ENCODE results near the gene TKTL1. TPM values are rescaled to one million over a fixed set of nuclear protein-coding genes. Genes with fewer than 3 reads are reported as not detected.

The TKTL1 gene, protein sequence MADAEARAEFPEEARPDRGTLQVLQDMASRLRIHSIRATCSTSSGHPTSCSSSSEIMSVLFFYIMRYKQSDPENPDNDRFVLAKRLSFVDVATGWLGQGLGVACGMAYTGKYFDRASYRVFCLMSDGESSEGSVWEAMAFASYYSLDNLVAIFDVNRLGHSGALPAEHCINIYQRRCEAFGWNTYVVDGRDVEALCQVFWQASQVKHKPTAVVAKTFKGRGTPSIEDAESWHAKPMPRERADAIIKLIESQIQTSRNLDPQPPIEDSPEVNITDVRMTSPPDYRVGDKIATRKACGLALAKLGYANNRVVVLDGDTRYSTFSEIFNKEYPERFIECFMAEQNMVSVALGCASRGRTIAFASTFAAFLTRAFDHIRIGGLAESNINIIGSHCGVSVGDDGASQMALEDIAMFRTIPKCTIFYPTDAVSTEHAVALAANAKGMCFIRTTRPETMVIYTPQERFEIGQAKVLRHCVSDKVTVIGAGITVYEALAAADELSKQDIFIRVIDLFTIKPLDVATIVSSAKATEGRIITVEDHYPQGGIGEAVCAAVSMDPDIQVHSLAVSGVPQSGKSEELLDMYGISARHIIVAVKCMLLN
- not detected in 2 replicates for total RNA-seq

DNA sequence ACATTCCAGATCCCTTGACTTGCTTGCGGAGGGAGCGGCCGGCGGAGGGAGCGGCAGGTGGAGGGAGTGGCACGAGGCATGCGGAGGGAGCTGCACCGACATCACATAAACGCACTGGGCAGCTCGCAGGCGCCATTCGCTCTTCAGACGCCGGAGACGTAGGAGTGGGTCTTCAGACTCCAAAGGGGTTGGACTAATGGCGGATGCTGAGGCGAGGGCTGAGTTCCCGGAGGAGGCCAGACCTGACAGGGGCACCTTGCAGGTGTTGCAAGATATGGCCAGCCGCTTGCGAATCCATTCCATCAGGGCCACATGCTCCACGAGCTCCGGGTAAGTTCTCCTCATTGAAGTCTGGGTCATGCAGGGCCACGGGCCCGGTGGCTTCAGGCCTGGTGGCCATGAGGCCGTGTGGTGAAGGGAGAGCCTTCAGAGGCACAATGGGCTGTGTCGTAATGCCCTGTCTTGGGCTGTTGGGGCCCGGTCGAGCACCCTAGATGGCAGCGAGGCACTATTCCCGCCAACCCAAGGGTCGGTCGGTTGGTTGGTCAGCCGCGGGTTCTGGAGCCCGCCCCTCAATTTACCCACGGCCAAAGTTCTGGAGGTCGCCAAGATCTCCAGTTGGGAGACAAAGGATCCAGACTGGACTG lies at the start of gene TKTL1:
Gene TKTL1 (plus strand): TSS at position 132 of the 647 bp plus-strand sequence. CDS start 65 bp downstream, at position 197.

DNA sequence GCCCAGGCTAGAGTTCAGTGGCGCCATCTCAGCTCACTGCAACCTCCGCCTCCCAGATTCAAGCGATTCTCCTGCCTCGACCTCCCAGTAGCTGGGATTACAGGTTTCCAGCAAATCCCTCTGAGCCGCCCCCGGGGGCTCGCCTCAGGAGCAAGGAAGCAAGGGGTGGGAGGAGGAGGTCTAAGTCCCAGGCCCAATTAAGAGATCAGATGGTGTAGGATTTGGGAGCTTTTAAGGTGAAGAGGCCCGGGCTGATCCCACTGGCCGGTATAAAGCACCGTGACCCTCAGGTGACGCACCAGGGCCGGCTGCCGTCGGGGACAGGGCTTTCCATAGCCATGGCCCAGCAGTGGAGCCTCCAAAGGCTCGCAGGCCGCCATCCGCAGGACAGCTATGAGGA lies 38.3 kb upstream of the TKTL1 start, which contains the start of gene OPN1MW3:
Gene OPN1MW3 (plus strand): TSS at position 301 of the 400 bp plus-strand sequence. CDS start 38 bp downstream, at position 339.

DNA sequence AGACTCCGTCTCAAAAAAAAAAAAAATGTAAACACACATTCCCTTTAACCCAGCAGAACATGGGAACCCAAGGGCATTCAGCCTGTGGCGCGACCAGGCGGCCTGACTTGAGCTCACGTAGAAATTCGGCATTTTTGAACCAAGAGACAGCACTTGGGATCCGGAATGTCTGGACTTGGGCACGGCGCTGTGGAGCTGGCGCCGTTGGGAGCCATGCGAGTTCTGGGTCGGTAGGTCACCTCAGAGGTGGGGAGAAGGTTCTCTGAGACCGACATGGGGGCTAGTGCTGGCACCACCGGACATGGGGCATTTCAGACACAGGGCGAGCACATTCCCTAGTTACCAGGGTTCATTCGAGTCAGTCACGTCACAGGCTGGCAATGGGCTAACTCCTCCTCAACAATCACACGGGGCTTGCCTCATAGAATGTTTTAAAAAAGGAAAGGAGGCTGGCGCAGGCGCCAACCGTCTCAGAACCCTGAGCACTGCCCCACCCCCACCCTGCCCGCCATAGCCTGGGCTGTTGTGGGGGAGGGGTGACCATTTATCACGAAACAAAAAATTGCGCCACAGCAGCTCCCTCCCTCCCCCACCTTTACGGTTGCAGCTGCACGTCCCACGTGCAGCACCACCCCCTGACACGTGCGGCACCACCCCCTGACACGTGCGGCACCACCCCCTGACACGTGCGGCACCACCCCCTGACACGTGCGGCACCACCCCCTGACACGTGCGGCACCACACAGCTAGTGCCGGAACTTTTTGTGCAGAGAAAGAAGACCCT lies 612 bp upstream of the TKTL1 start, which contains the start of gene TEX28:
Gene TEX28 (minus strand): TSS at position 334 of the 784 bp plus-strand sequence. CDS start 3,007 bp downstream, outside the sequence.

DNA sequence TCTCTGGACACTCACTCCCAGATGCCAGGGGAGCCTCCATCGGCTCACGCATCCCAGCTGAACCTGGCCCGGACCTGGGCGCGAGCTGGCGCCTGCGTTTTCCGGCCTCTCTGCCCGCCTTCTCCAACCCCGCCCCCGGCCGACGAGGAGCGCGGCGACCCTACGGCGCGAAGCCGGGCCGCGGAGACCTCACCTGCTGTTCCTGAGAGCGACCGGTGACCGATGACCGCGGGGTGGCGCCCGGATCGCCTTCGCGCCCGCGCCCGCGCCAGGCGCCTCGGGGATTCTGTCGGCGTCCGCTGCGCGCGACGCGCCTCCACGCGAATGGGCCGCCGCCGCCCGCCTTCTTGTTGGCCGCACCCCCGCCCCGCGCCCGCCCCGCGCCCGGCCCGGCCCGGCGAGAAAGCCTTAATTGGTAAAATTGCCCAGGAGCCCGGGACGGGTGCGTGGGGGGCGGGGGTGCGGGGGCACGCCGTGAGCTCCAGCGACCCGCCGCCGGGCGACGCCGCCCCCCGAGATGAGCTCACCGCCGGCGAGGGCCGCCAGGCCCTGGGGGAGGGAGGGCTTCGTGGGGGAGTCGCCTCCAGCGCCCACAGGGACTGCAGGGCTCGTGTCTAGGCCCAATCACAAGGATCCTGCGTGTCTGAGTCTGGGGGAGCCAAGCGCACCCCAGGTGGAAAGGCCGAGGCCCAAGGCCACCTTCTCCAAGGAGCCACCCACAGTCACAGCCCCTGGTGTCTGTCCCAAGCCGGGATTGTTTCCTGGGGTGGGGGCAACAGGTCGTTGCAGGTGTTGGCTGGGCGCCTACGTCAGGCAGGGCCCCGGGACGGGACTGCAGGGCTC lies 78.9 kb downstream of the TKTL1 start, which contains the start of gene FLNA:
Gene FLNA (minus strand): TSS at position 322 of the 843 bp plus-strand sequence. CDS start 3,389 bp downstream, outside the sequence.

DNA sequence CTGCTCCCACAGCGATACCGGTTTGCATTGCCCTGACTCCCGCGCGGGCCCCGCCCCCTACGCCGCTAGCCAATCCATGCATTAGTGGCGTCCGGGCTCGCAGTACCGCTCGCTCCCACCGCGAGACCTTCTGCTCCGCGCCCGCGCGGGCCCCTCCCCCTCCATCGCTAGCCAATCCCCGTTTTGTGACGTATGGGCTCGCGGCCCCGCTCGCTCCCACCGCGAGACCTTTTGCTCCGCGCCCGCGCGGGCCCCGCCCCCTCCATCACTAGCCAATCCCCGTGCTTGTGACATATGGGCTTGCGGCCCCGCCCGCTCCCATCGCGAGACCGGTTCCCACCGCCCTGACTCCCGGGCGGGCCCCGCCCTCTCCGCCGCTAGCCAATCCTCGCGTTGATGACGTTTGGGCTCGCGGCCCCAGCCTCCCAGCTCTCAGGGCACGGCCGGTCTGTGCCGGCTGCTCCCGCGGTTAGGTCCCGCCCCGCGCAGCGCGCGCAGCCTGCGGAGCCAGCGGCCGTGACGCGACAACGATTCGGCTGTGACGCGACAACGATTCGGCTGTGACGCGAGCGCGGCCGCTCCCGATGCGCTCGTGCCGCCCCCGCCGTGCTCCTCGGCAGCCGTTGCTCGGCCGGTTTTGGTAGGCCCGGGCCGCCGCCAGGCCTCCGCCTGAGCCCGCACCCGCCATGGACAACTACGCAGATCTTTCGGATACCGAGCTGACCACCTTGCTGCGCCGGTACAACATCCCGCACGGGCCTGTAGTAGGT lies 83.4 kb downstream of the TKTL1 start, which contains the start of gene EMD:
Gene EMD (plus strand): TSS at position 497 of the 770 bp plus-strand sequence. CDS start 190 bp downstream, at position 687.

Other genes starting within 250 kb of the TKTL1 start
- gene MECP2, start 198.1 kb upstream of the TKTL1 start, total RNA-seq, result 20.3 and 21.2 TPM in 2 replicates
- not detected in 2 replicates for gene OPN1LW, start 151.6 kb upstream of the TKTL1 start, total RNA-seq
- not detected in 2 replicates for gene OPN1MW, start 113.2 kb upstream of the TKTL1 start, total RNA-seq
- gene OPN1MW2, start 76.0 kb upstream of the TKTL1 start, total RNA-seq, result not detected in 2 replicates
- gene OPN1MW3, start 38.2 kb upstream of the TKTL1 start, total RNA-seq, result not detected in 2 replicates
- gene TEX28, start 671 bp upstream of the TKTL1 start, total RNA-seq, result not detected in 2 replicates
- 1,760 and 2,009 TPM in 2 replicates for gene FLNA, start 78.8 kb downstream of the TKTL1 start, total RNA-seq
- 20.9 and 21.5 TPM in 2 replicates for gene EMD, start 83.5 kb downstream of the TKTL1 start, total RNA-seq
- 2,454 and 2,688 TPM in 2 replicates for gene RPL10, start 102.6 kb downstream of the TKTL1 start, total RNA-seq
- gene DNASE1L1, start 113.5 kb downstream of the TKTL1 start, total RNA-seq, result 65.9 and 68.6 TPM in 2 replicates
- gene TAFAZZIN, start 115.7 kb downstream of the TKTL1 start, total RNA-seq, result 10.8 and 14.1 TPM in 2 replicates
- gene ATP6AP1, start 132.9 kb downstream of the TKTL1 start, total RNA-seq, result 46.6 and 57.0 TPM in 2 replicates
- gene GDI1, start 141.4 kb downstream of the TKTL1 start, total RNA-seq, result 58.6 and 81.1 TPM in 2 replicates
- 101 and 107 TPM in 2 replicates for gene FAM50A, start 148.3 kb downstream of the TKTL1 start, total RNA-seq
- 6.7 and 17.0 TPM in 2 replicates for gene PLXNA3, start 162.5 kb downstream of the TKTL1 start, total RNA-seq
- 13.7 and 18.5 TPM in 2 replicates for gene LAGE3, start 183.5 kb downstream of the TKTL1 start, total RNA-seq
- gene UBL4A, start 190.8 kb downstream of the TKTL1 start, total RNA-seq, result 30.3 and 39.9 TPM in 2 replicates
- gene SLC10A3, start 194.8 kb downstream of the TKTL1 start, total RNA-seq, result 11.8 and 22.7 TPM in 2 replicates
- 32.1 and 41.6 TPM in 2 replicates for gene FAM3A, start 220.4 kb downstream of the TKTL1 start, total RNA-seq

Data from smooth muscle cell of bladder (primary cell).